Measurements from ENCODE around the gene SMIM35.

DNA sequence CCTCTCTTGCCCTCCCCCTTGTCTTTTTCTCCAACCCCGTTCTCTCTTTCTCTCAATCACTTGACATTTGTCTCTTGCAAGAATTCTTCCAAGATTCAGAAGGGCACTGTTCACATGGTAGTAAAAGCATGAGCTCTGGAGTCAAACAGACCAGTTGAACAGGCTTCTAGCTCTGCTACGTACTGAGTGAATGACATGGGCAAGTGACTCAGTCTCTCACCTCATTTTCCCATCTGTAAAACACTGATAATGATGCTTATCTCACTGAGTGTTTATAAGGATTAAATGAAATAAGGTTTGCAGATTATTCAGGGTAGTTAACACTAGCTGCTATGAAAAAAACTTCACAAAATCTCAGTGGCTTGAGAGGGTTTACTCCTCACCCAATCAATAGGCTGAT lies 106.5 kb downstream of the SMIM35 start:
- TF ChIP-seq, protein P1, sequence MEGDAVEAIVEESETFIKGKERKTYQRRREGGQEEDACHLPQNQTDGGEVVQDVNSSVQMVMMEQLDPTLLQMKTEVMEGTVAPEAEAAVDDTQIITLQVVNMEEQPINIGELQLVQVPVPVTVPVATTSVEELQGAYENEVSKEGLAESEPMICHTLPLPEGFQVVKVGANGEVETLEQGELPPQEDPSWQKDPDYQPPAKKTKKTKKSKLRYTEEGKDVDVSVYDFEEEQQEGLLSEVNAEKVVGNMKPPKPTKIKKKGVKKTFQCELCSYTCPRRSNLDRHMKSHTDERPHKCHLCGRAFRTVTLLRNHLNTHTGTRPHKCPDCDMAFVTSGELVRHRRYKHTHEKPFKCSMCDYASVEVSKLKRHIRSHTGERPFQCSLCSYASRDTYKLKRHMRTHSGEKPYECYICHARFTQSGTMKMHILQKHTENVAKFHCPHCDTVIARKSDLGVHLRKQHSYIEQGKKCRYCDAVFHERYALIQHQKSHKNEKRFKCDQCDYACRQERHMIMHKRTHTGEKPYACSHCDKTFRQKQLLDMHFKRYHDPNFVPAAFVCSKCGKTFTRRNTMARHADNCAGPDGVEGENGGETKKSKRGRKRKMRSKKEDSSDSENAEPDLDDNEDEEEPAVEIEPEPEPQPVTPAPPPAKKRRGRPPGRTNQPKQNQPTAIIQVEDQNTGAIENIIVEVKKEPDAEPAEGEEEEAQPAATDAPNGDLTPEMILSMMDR (IDR thresholded peaks at IDR 0.05) = no peak
- TF ChIP-seq POLR2A (IDR thresholded peaks at IDR 0.05) (no peak), EP300 (IDR thresholded peaks at IDR 0.05) (no peak)

Measured in upper lobe of left lung (tissue), 4 donors.